HepG2 (cell line): Measurements from ENCODE around the gene ONECUT1. TPM values are rescaled to one million over a fixed set of nuclear protein-coding genes. Genes with fewer than 3 reads are reported as not detected.
A peak's percentile ranks its signal among the peaks of the same experiment; 100 is the strongest.

Experiments
- ARID5B ChIP-seq: IDR thresholded peaks from 2 replicates; pipeline ENCODE4 v1.4.0; 2020; ENCODE audit warnings: mild to moderate bottlenecking, missing genetic modification reagents
- CSRNP1 ChIP-seq: sonication (generic); formaldehyde crosslinking; IDR thresholded peaks from 2 replicates; pipeline ENCODE4 v1.8.1; 2023; ENCODE audit warnings: mild to moderate bottlenecking, missing genetic modification reagents
- DBP ChIP-seq: sonication (generic); formaldehyde crosslinking; IDR thresholded peaks from 2 replicates; pipeline ENCODE4 v1.4.0; 2020; ENCODE audit warnings: missing genetic modification reagents; ENCODE audit errors: not compliant biosample characterization
- DPF2 ChIP-seq: sonication (generic); formaldehyde crosslinking; IDR thresholded peaks from 2 replicates; pipeline ENCODE4 v1.4.0; 2020; ENCODE audit warnings: mild to moderate bottlenecking, low read depth, missing genetic modification reagents, borderline replicate concordance
- DR1 ChIP-seq: sonication (generic); formaldehyde crosslinking; IDR thresholded peaks from 2 replicates; pipeline ENCODE4 v1.8.0; 2021; ENCODE audit warnings: mild to moderate bottlenecking, missing genetic modification reagents, inconsistent platforms
- KLF12 ChIP-seq: sonication (generic); formaldehyde crosslinking; IDR thresholded peaks from 2 replicates; pipeline ENCODE4 v1.4.0; 2020; ENCODE audit warnings: missing genetic modification reagents, borderline replicate concordance
- NR2C2 ChIP-seq: sonication (generic); formaldehyde crosslinking; IDR thresholded peaks from 2 replicates; pipeline ENCODE4 v1.4.0; 2020; ENCODE audit warnings: missing genetic modification reagents, mild to moderate bottlenecking, moderate library complexity, borderline replicate concordance
- SALL2 ChIP-seq: sonication (generic); formaldehyde crosslinking; IDR thresholded peaks from 2 replicates; pipeline ENCODE4 v1.8.1; 2023; ENCODE audit warnings: mild to moderate bottlenecking, missing genetic modification reagents, inconsistent platforms
- TAF1 ChIP-seq: sonication (generic); formaldehyde crosslinking; IDR thresholded peaks from 2 replicates; pipeline ENCODE4 v1.4.0; 2020; ENCODE audit warnings: missing genetic modification reagents
- TAF15 ChIP-seq: fragments of 200-400 bp; formaldehyde crosslinking; IDR thresholded peaks from one replicate; pipeline ENCODE4 v1.6.1; 2018; ENCODE audit warnings: mild to moderate bottlenecking, low read depth, low read length; ENCODE audit not compliant: poor library complexity, severe bottlenecking
- UBTF ChIP-seq: sonication (generic); formaldehyde crosslinking; IDR thresholded peaks from 2 replicates; pipeline ENCODE4 v1.4.0; 2020; ENCODE audit warnings: mild to moderate bottlenecking, missing genetic modification reagents
- ZBED4 ChIP-seq: sonication (generic); formaldehyde crosslinking; IDR thresholded peaks from 2 replicates; pipeline ENCODE4 v1.4.0; 2020; ENCODE audit warnings: missing genetic modification reagents, borderline replicate concordance
- ZNF44 ChIP-seq: sonication (generic); formaldehyde crosslinking; IDR thresholded peaks from 2 replicates; pipeline ENCODE4 v1.5.1; 2020; ENCODE audit warnings: mild to moderate bottlenecking, missing genetic modification reagents
- ZNF530 ChIP-seq: sonication (generic); formaldehyde crosslinking; IDR thresholded peaks from 2 replicates; pipeline ENCODE4 v1.5.0; 2020; ENCODE audit warnings: low read depth, mild to moderate bottlenecking, missing genetic modification reagents
- ZNF549 ChIP-seq: sonication (generic); formaldehyde crosslinking; IDR thresholded peaks from 2 replicates; pipeline ENCODE4 v1.5.0; 2020; ENCODE audit warnings: missing genetic modification reagents
- polyA plus RNA-seq, 8 experiments: library from polyadenylated mRNA; depleted of rRNA in 3 of 8; stranded (reverse) in 7 of 8; unstranded in 1 of 8; fragments of >200 nt; fragmentation: Illumina TruSeq in 4 of 8; extraction: Trizol in 4 of 8; gene quantifications; 2 replicates each; pipeline versions ENCODE4 v1.2.1 to v1.2.3, GENCODE V29; 2011 to 2016; ENCODE audit warnings: low read depth in 4 of 8, missing spikeins in 1 of 8, mixed read lengths in 1 of 8; ENCODE audit not compliant: insufficient read depth in 1 of 8
- total RNA-seq, 5 experiments: library from RNA; depleted of rRNA; stranded (reverse); fragments of >200 nt; fragmentation: Illumina TruSeq; extraction: Trizol; gene quantifications; 2 replicates each; pipeline ENCODE4 v1.2.3, GENCODE V29; 2016; ENCODE audit warnings: low read depth in 1 of 5

The ONECUT1 gene
- total and polyA plus RNA-seq, 2 of the 13 experiments (the other 11 are each of a cell fraction or from before 2014, with no cell fraction given) = 3.5 to 9.1 TPM

GRCh38 chr15:52709187-52709981 lies 80.8 kb downstream of the ONECUT1 start (continued):
- TF ChIP-seq DBP = no peak
- TF ChIP-seq TAF1 (CRISPR knock-in tag) = 0 out of 2 replicates have a peak, but pooled peaks have one; percentile 24
- TF ChIP-seq CSRNP1 (CRISPR knock-in tag) = no peak
- no peak for TF ChIP-seq ZNF530 (CRISPR knock-in tag)
- TF ChIP-seq ZNF549 (CRISPR knock-in tag) = no peak
- no peak for TF ChIP-seq ZBED4
- peak; percentile 38; the same call in 1 of the 2 replicates for TF ChIP-seq SALL2 (CRISPR knock-in tag)
- TF ChIP-seq UBTF (CRISPR knock-in tag) = no peak
- TF ChIP-seq ZNF44 (CRISPR knock-in tag) = no peak
- no peak for TF ChIP-seq NR2C2 (CRISPR knock-in tag)
- TF ChIP-seq DR1 (CRISPR knock-in tag) = peak; percentile 30; the same call in 1 of the 2 replicates
- no peak for TF ChIP-seq ARID5B (CRISPR knock-in tag)
- TF ChIP-seq DPF2 (CRISPR knock-in tag) = 0 out of 2 replicates have a peak, but pooled peaks have one; percentile 18
- peak; percentile 70; the same call in 1 of the 2 replicates for TF ChIP-seq KLF12
- no peak for TF ChIP-seq TAF15
